K562 (cell line): ENCODE measurements around the gene ZNF428. TPM values are rescaled to one million over a fixed set of nuclear protein-coding genes. Genes with fewer than 3 reads are reported as not detected.

Source experiments
- BRF2 ChIP-seq: IDR thresholded peaks from 3 replicates; pipeline ENCODE4 v1.6.1; 2011; ENCODE audit warnings: borderline replicate concordance, mild to moderate bottlenecking; ENCODE audit not compliant: insufficient read length, insufficient read depth
- CTCF ChIP-seq, 3 experiments: IDR thresholded peaks in 2 of 3; conservative IDR thresholded peaks in 1 of 3; 2 replicates each; pipeline ENCODE4 v1.5.1; 2011 to 2012; ENCODE audit warnings: low read length in 3 of 3, mild to moderate bottlenecking in 3 of 3, control low read depth in 2 of 3, improper control_type of control experiment in 1 of 3, inconsistent platforms in 1 of 3, low read depth in 1 of 3, mixed read lengths in 1 of 3, moderate library complexity in 1 of 3; ENCODE audit not compliant: insufficient read depth in 2 of 3
- EHMT2 ChIP-seq: fragments of 450-650 bp; IDR thresholded peaks from 2 replicates; pipeline ENCODE4 v1.6.1; 2018; ENCODE audit warnings: antibody characterized with exemption
- ELK3 ChIP-seq: fragments of 450-650 bp; formaldehyde crosslinking; IDR thresholded peaks from 2 replicates; pipeline ENCODE4 v1.4.0; 2020; ENCODE audit warnings: mild to moderate bottlenecking
- MAX ChIP-seq: sonication (generic); formaldehyde crosslinking; IDR thresholded peaks from 2 replicates; pipeline ENCODE4 v1.9.0; 2022; ENCODE audit warnings: mild to moderate bottlenecking, missing genetic modification reagents
- MNT ChIP-seq, 2 experiments: fragments of 450-650 bp; conservative IDR thresholded peaks; 2 replicates each; pipeline ENCODE4 v1.6.1; 2017; ENCODE audit warnings: mild to moderate bottlenecking in 2 of 2, moderate library complexity in 2 of 2
- NFXL1 ChIP-seq: fragments of 450-650 bp; formaldehyde crosslinking; IDR thresholded peaks from 2 replicates; pipeline ENCODE4 v1.4.0; 2021; ENCODE audit warnings: mild to moderate bottlenecking
- NR3C1 ChIP-seq: sonication (generic); formaldehyde crosslinking; IDR thresholded peaks from 2 replicates; pipeline ENCODE4 v1.8.1; 2022; ENCODE audit warnings: missing genetic modification reagents
- OTX1 ChIP-seq: fragments of 450-650 bp; formaldehyde crosslinking; IDR thresholded peaks from 2 replicates; pipeline ENCODE4 v1.4.0; 2022; ENCODE audit warnings: mild to moderate bottlenecking
- RAD21 ChIP-seq, 2 experiments: fragments of 250-450 bp in 1 of 2; fragments of 450-650 bp in 1 of 2; sonication (Bioruptor Pico) in 1 of 2; formaldehyde crosslinking in 1 of 2; IDR thresholded peaks in 1 of 2; conservative IDR thresholded peaks in 1 of 2; 2 replicates each; pipeline versions ENCODE4 v1.4.0 to v1.8.0; 2020 to 2022; ENCODE audit warnings: mild to moderate bottlenecking in 2 of 2, moderate library complexity in 1 of 2
- RNF2 ChIP-seq: sonication (generic); IDR thresholded peaks from 2 replicates; pipeline ENCODE4 v1.6.1; 2016
- SAFB ChIP-seq: fragments of 200-400 bp; formaldehyde crosslinking; IDR thresholded peaks from 2 replicates; pipeline ENCODE4 v1.6.1; 2017; ENCODE audit warnings: low read depth, low read length, borderline replicate concordance
- SRF ChIP-seq, 2 experiments: fragments of 250-450, 450-650 bp in 1 of 2; sonication (Bioruptor Pico) in 1 of 2; sonication (generic) in 1 of 2; formaldehyde crosslinking; IDR thresholded peaks; 2 replicates each; pipeline versions ENCODE4 v1.5.0 to v1.5.1; 2020 to 2022; ENCODE audit warnings: mild to moderate bottlenecking in 1 of 2, missing genetic modification reagents in 1 of 2
- TAL1 ChIP-seq: fragments of 450-650 bp; IDR thresholded peaks from 2 replicates; pipeline ENCODE4 v1.6.1; 2016; ENCODE audit warnings: mild to moderate bottlenecking
- THRA ChIP-seq: fragments of 450-650 bp; IDR thresholded peaks from 2 replicates; pipeline ENCODE4 v1.6.1; 2017; ENCODE audit warnings: mild to moderate bottlenecking, moderate library complexity
- ZBTB12 ChIP-seq: fragments of 250-450 bp; sonication (Bioruptor Pico); IDR thresholded peaks from 2 replicates; pipeline ENCODE4 v1.4.0; 2020
- ZNF408 ChIP-seq: fragments of 250-450 bp; sonication (Bioruptor Pico); IDR thresholded peaks from 2 replicates; pipeline ENCODE4 v1.4.0; 2020; ENCODE audit warnings: low read depth, mild to moderate bottlenecking, moderate library complexity
- ZNF57 ChIP-seq: fragments of 450-650 bp; formaldehyde crosslinking; IDR thresholded peaks from 2 replicates; pipeline ENCODE4 v1.4.0; 2020; ENCODE audit warnings: mild to moderate bottlenecking, moderate library complexity
- polyA plus RNA-seq, 8 experiments: library from polyadenylated mRNA; depleted of rRNA in 4 of 8; stranded (reverse) in 5 of 8; unstranded in 3 of 8; fragments of >200 nt; fragmentation: Nextera tagmentation in 2 of 8; fragmentation: Illumina TruSeq in 1 of 8; extraction: Ambion mirVana in 2 of 8; extraction: Trizol in 1 of 8; gene quantifications; 2 replicates each; pipeline versions ENCODE4 v1.2.1 to v1.2.3, GENCODE V29; 2011 to 2014; ENCODE audit warnings: inconsistent platforms in 1 of 8, missing spikeins in 1 of 8
- total RNA-seq, 7 experiments: library from RNA; depleted of rRNA in 6 of 7; stranded (reverse); fragments of >200 nt in 6 of 7; fragmentation: Illumina TruSeq in 2 of 7; extraction: Trizol in 2 of 7; gene quantifications; 2 replicates each; pipeline versions ENCODE4 v1.2.1 to v1.2.3, GENCODE V29; 2011 to 2021; ENCODE audit warnings: low replicate concordance in 1 of 7

ZNF428 gene
- total and polyA plus RNA-seq, 9 of the 15 experiments (the other 6 are each of a cell fraction or from before 2014, with no cell fraction given), result 0.15 to 85.7 (median 15.9) TPM

- TF ChIP-seq ZBTB12 (CRISPR knock-in tag), result no peak
- TF ChIP-seq MNT (conservative IDR thresholded peaks at IDR 0.05), result peak; percentile 28 to 69; a peak in 2 of 4 replicates
- no peak for TF ChIP-seq TAL1
- 0 out of 4 replicates have a peak, but pooled peaks of 1 of the 2 experiments have one; percentile 23 for TF ChIP-seq SRF (CRISPR knock-in tag; IDR thresholded peaks at IDR 0.05)
- TF ChIP-seq OTX1, result no peak
- TF ChIP-seq ZNF408 (CRISPR knock-in tag), result no peak
- TF ChIP-seq ZNF57 (CRISPR knock-in tag), result no peak
- no peak for TF ChIP-seq THRA
- no peak for TF ChIP-seq BRF2
- no peak for TF ChIP-seq ELK3
- TF ChIP-seq SAFB, result 0 out of 2 replicates have a peak, but pooled peaks have one; percentile 3
- no peak; the same call in 1 of the 2 replicates for TF ChIP-seq RNF2
- TF ChIP-seq MAX, result peak; percentile 69
- no peak for TF ChIP-seq EHMT2
- no peak for TF ChIP-seq CTCF (IDR thresholded peaks at IDR 0.05 in 2 of 3, conservative IDR thresholded peaks at IDR 0.05 in 1 of 3; ENCODE audit: insufficient read depth in 2 of 3, low read depth in 1 of 3, low read length in 3 of 3)
- TF ChIP-seq RAD21 (CRISPR knock-in tag; conservative IDR thresholded peaks at IDR 0.05 in 1 of 2, IDR thresholded peaks at IDR 0.05 in 1 of 2), result no peak
- TF ChIP-seq NR3C1 (CRISPR knock-in tag), result no peak
- TF ChIP-seq NFXL1 (CRISPR knock-in tag), result no peak
Measured at GRCh38 chr19:43619262-43620060, at the start of gene ZNF428 (continued).
